GM20000 (cell line): ENCODE measurements around the gene GRAMD2A.

ENCODE experiments used
- DNase-seq: peaks from one replicate; pipeline ENCODE4 v3.0.0; 2012; ENCODE audit warnings: low spot score
- TF ChIP-seq, protein P1 (sequence below): IDR thresholded peaks from 2 replicates; pipeline ENCODE4 v1.5.1; 2012; ENCODE audit warnings: mild to moderate bottlenecking, control low read depth; ENCODE audit errors: extremely low read depth, missing control alignments

Gene GRAMD2A

DNA sequence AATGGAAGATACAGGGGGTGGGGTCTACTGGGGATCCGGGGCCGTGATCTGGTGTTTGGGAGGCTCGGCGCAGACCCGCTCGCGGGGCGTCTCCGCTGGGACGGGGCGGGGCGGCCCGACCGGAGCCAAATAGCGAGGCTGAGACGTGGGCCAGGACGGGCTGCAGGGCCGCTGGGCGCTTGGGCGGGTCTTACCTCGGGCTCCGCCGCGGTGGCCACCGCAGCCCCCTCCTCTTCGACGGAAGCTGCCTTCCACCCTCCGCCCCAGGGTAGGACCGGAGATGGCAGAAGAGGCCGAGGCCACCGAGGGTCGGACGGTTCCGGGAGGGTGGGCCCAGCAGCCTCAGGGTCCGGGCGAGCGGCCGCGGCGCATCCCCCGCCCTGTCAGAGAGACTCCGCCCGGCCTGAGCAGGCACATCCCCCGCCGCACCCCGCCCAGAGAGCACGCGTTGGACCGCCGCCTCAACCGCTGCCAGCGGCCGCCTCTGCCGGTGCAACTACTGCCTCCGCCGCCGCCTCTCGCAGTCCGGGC lies 80.0 kb downstream of the GRAMD2A start:
- peak; percentile 83 for DNase-seq
- TF ChIP-seq, protein P1, sequence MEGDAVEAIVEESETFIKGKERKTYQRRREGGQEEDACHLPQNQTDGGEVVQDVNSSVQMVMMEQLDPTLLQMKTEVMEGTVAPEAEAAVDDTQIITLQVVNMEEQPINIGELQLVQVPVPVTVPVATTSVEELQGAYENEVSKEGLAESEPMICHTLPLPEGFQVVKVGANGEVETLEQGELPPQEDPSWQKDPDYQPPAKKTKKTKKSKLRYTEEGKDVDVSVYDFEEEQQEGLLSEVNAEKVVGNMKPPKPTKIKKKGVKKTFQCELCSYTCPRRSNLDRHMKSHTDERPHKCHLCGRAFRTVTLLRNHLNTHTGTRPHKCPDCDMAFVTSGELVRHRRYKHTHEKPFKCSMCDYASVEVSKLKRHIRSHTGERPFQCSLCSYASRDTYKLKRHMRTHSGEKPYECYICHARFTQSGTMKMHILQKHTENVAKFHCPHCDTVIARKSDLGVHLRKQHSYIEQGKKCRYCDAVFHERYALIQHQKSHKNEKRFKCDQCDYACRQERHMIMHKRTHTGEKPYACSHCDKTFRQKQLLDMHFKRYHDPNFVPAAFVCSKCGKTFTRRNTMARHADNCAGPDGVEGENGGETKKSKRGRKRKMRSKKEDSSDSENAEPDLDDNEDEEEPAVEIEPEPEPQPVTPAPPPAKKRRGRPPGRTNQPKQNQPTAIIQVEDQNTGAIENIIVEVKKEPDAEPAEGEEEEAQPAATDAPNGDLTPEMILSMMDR, result no peak

DNA sequence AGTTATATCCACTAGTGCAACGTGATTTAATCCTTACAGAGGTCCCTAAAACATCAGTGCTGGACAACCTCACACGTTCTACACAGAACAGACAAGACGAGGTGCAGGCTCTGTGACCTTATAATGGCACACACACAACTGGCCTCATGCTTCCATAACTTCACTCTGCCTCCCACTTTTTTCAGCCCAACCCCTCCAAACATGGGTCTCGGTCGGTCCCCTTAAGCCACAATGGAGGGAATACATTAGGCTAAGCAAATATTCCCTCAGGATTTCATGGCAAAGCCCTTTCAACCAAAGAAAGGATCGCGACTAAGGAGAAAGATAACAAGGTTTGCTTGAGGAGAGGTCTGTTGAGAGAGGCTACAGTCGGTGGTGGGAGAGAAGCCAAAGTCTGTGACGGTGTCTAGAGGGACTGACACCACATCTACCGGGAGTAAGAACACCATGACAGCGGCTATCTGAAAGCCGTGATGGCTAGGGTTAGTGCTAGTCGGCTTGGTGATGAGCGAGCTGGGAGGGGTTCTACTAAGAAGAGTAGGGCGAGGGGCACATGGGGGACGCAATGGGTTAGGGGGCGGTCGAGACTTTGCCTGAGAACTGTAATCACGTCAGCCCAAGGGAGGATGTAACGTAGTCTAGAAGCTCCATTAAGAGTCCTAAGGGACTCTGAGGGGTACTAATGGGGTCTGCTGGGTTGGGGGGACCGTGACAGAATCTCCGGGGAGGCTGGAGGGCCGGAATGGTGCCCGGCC lies 80.7 kb downstream of the GRAMD2A start:
- TF ChIP-seq, protein P1, result no peak
- DNase-seq, result no peak

DNA sequence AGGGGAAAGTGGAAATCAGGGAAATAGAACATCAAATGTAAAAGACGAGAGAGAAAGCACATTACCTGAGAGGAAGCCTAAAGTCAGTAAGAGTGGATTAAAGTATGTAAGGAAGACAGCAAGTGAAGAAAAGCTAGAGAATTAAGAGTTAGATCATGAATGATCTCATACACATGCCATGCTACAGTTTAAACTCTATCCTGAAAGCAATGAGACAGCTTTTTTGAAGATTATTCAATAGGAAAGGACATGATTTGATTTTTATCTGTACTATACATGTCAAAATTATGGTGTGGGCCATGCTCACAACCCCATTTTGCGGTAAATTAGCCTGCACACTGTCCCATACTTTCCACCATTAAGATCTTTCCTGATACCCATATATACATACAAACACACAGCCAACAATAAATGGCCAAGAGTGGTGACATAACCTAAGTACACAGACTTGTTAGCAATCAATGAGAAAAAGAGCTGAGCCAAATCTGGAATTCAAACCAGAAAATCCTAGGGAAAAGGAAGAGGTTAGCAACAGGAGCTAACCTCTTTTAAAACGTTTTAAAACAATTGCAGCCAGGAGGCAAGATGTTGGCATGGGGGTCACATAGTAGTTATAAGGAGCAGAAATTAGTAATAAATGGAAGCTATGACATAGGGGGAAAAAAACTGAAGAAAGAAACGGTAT lies 84.1 kb downstream of the GRAMD2A start:
- TF ChIP-seq, protein P1, result no peak
- no peak for DNase-seq

DNA sequence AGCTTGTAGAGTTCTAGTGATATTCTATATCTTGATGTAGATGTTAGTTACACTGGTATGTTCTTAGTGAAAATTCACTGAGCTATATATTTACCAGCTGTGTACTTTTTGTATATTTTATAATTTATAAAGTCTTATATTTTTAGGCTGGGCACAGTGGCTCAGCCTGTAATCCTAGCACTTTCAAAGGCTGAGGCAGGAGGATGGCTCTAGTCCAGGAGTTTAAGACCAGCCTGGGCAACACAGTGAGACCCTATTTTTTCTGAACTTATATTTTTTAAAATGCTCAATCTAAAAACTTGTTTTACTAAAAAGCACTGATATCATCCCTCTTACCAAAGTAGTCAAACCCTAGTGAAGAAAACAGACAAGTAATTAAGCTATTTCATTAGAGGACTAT lies 84.8 kb downstream of the GRAMD2A start:
- no peak for DNase-seq
- TF ChIP-seq, protein P1, result no peak

DNA sequence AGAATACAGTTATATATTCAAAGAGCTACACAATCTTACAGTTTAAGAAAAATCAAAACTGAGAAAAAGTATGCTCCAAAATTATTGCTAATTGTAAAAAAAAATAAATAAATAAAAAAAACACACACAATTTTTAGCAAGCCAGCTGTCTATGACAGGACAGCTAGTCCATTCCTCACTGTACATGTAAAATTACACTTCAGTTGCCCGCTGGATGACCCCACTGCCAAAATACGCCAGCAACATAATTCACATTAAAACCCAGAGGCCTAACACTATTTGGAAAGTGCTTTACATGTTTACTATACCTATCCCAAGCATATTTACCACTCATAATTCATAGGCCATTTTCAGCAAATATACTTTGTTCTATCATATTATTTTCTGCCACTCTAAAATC lies 85.5 kb downstream of the GRAMD2A start:
- TF ChIP-seq, protein P1, result no peak
- no peak for DNase-seq

DNA sequence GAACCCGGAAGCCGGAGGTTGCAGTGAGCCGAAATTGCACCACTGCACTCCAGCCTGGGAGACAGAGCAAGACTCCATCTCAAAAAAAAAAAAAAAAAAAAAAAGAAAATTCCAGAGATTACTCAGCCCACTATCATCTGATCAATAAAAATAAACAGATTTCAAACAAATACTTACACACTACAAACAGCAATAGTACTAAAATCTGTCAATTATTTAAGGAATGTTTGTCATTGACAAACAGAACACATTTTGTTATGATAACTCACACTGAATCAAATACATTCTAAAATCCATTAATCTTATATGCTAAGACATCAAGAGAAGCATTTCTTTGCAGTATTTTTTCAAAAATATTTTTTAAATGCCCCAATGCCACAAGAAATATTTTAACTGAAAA lies 87.2 kb downstream of the GRAMD2A start:
- no peak for DNase-seq

More for the DNA sequence above, 87.2 kb downstream of the GRAMD2A start:
- TF ChIP-seq, protein P1, result no peak
